ENCODE data around the gene CDH24.

- no peak for TF ChIP-seq CTCF (IDR thresholded peaks at IDR 0.05)
- TF ChIP-seq POLR2A (IDR thresholded peaks at IDR 0.05): no peak
Observed at GRCh38 chr14:23063601-23064000, 6.3 kb upstream of the CDH24 start.

All from body of pancreas (tissue), 4 donors.